ENCODE measurements around the gene CTNNA2. TPM values are rescaled to one million over a fixed set of nuclear protein-coding genes. Genes with fewer than 3 reads are reported as not detected.

CTNNA2 gene
- total and polyA plus RNA-seq, 9 of the 15 experiments (the other 6 are each of a cell fraction or from before 2014, with no cell fraction given), result 0.03 to 0.40 (median 0.15) TPM

GRCh38 chr2:79920512-79921076, 407.7 kb downstream of the CTNNA2 start (continued):
- no peak for TF ChIP-seq GTF3C2 (IDR thresholded peaks at IDR 0.05; ENCODE audit: borderline replicate concordance, extremely low read depth, insufficient read length)
- no peak for TF ChIP-seq ZKSCAN3 (CRISPR knock-in tag; IDR thresholded peaks at IDR 0.05)
- TF ChIP-seq U2AF1 (optimal IDR thresholded peaks at IDR 0.05; ENCODE audit: low read depth, low read length), result no peak
- TF ChIP-seq TEAD4 (IDR thresholded peaks at IDR 0.05; ENCODE audit: low read length), result no peak
- no peak for TF ChIP-seq TEAD4 (CRISPR knock-in tag; IDR thresholded peaks at IDR 0.05; ENCODE audit: borderline replicate concordance)
- no peak for TF ChIP-seq PTTG1 (tag; IDR thresholded peaks at IDR 0.05; ENCODE audit: low read depth)
- no peak for TF ChIP-seq NEUROD1 (IDR thresholded peaks at IDR 0.05; ENCODE audit: borderline replicate concordance, low read depth, low read length, partially characterized antibody)
- TF ChIP-seq HDAC3 (IDR thresholded peaks at IDR 0.05; ENCODE audit: borderline replicate concordance, partially characterized antibody), result no peak

- H3K79me2 ChIP-seq (ENCODE audit: control insufficient read depth, insufficient read depth, low read length), result no peaks in the 10 kb centered on the region
- H3K9me1 ChIP-seq (ENCODE audit: control insufficient read depth, insufficient read depth, low read length), result no peaks in the 10 kb centered on the region
- no peaks in the 10 kb centered on the region for H4K20me1 ChIP-seq (replicated peaks; ENCODE audit: control insufficient read depth, insufficient read depth, low read length)
- CTCF ChIA-PET (ENCODE audit: low intra/inter-chr PET ratio), result no interaction called here
- intact Hi-C loops (cut with micrococcal nuclease), result loop anchor here (10.0 kb wide), 1 partner anchor 395 kb away; no protein-coding TSS in a partner anchor
- H3K9me3 ChIP-seq (replicated peaks; ENCODE audit: control insufficient read depth, insufficient read depth, low read depth, low read length), result no peaks in the 10 kb centered on the region
- no peaks in the 10 kb centered on the region for H3K36me3 ChIP-seq (ENCODE audit: control insufficient read depth, insufficient read depth, low read length)
- BruUV-seq (replicated peaks), result no TSS peak
- in situ Hi-C loops (cut with MboI), result no loop called here
- POLR2A ChIA-PET, result no interaction called here
- H2AFZ ChIP-seq (ENCODE audit: low read depth, low read length), result no peak overlapping the region
- 0% methylated on average over 3 of the region's 3 CpGs for WGBS (ENCODE audit: insufficient coverage, low coverage, missing lambda C conversion rate)
- no peak overlapping the region for H3K9ac ChIP-seq (ENCODE audit: insufficient read depth in 1 of 2, low read depth in 2 of 2, low read length in 2 of 2)
- no peaks in the 10 kb centered on the region for H3K27me3 ChIP-seq (ENCODE audit: control insufficient read depth in 2 of 2, insufficient read depth in 2 of 2, low read length in 2 of 2)
- TF ChIP-seq HOXB6 (CRISPR knock-in tag; IDR thresholded peaks at IDR 0.05; ENCODE audit: borderline replicate concordance) (no peak), ZNF655 (CRISPR knock-in tag; IDR thresholded peaks at IDR 0.05) (no peak), MYBL2 (IDR thresholded peaks at IDR 0.05; ENCODE audit: low read depth) (no peak), MYBL2 (CRISPR knock-in tag; IDR thresholded peaks at IDR 0.05; ENCODE audit: borderline replicate concordance) (no peak), SRSF3 (IDR thresholded peaks at IDR 0.05; ENCODE audit: insufficient read depth, low read length) (no peak), C11orf30 (IDR thresholded peaks at IDR 0.05; ENCODE audit: low read depth) (0 out of 2 replicates have a peak, but pooled peaks have one; percentile 25), ZNF695 (CRISPR knock-in tag; IDR thresholded peaks at IDR 0.05) (no peak), MXD1 (CRISPR knock-in tag; IDR thresholded peaks at IDR 0.05; ENCODE audit: borderline replicate concordance, poor library complexity, severe bottlenecking) (no peak), HDAC3 (IDR thresholded peaks at IDR 0.05; ENCODE audit: borderline replicate concordance, partially characterized antibody) (no peak)
- ATAC-seq (no peak), FAIRE-seq (no peak), DNase-seq (ENCODE audit: extremely low read depth in 1 of 4, low spot score in 3 of 4) (no peak)
- no peak overlapping the region for H3K27ac ChIP-seq (ENCODE audit: extremely low read depth, low read depth, low read length)
- H3K4me3 ChIP-seq, result no peak overlapping the region
- no peak overlapping the region for H3K4me2 ChIP-seq (ENCODE audit: insufficient read depth, low read length)
- H3K4me1 ChIP-seq (replicated peaks in 1 of 2; ENCODE audit: control insufficient read depth in 2 of 2, insufficient read depth in 2 of 2, low read length in 2 of 2), result no peaks in the 10 kb centered on the region
Observed at GRCh38 chr2:79929624-79930023, 416.8 kb downstream of the CTNNA2 start.

Data from K562 (cell line).